ENCODE results near the gene CALHM6.

DNA sequence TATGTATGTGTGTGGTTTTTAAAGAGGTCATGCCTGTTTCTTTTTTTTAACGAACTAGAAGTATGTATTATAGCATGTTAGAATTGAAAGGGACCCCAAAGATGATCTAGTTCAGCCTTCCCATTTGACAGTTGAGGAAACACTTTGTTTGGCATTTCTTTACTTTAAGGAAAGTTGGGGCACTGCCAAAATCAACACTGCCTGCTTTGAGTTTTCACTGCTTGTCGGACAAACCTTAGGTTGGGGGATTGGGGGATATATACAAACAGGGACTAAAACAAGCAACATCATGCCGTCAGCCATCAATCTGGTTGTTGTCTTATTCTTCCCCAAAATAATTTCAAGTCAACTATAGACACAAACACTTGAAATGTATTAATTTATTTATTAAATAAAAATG lies 14.1 kb upstream of the CALHM6 start:
- TF ChIP-seq, protein P1, sequence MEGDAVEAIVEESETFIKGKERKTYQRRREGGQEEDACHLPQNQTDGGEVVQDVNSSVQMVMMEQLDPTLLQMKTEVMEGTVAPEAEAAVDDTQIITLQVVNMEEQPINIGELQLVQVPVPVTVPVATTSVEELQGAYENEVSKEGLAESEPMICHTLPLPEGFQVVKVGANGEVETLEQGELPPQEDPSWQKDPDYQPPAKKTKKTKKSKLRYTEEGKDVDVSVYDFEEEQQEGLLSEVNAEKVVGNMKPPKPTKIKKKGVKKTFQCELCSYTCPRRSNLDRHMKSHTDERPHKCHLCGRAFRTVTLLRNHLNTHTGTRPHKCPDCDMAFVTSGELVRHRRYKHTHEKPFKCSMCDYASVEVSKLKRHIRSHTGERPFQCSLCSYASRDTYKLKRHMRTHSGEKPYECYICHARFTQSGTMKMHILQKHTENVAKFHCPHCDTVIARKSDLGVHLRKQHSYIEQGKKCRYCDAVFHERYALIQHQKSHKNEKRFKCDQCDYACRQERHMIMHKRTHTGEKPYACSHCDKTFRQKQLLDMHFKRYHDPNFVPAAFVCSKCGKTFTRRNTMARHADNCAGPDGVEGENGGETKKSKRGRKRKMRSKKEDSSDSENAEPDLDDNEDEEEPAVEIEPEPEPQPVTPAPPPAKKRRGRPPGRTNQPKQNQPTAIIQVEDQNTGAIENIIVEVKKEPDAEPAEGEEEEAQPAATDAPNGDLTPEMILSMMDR (IDR thresholded peaks at IDR 0.05 in 8 of 11, conservative IDR thresholded peaks at IDR 0.05 in 3 of 11): no peak
- no peak for TF ChIP-seq POLR2A (IDR thresholded peaks at IDR 0.05)
- no peak for TF ChIP-seq POLR2AphosphoS5 (IDR thresholded peaks at IDR 0.05)

All from spleen (tissue), 7 donors.